A549 treated with Mapracorat at 1 μM for 4 hours (cell line): ENCODE results near the gene ZYG11A. TPM values are rescaled to one million over a fixed set of nuclear protein-coding genes. Genes with fewer than 3 reads are reported as not detected.

Experiments
- total RNA-seq: library from RNA; stranded (reverse); fragments of 200-300 nt; extraction: Qiagen RNA extraction; gene quantifications from 5 replicates; pipeline ENCODE4 v1.2.3, GENCODE V29; 2022

The ZYG11A gene
- total RNA-seq: 2.4 to 2.9 TPM (median 2.7 TPM) in 5 replicates

GRCh38 chr1:52842643-52843310, at the start of gene ZYG11A:
ZYG11A (plus strand) TSS chr1:52842760; CDS start chr1:52842884, 124 bp downstream.

DNA sequence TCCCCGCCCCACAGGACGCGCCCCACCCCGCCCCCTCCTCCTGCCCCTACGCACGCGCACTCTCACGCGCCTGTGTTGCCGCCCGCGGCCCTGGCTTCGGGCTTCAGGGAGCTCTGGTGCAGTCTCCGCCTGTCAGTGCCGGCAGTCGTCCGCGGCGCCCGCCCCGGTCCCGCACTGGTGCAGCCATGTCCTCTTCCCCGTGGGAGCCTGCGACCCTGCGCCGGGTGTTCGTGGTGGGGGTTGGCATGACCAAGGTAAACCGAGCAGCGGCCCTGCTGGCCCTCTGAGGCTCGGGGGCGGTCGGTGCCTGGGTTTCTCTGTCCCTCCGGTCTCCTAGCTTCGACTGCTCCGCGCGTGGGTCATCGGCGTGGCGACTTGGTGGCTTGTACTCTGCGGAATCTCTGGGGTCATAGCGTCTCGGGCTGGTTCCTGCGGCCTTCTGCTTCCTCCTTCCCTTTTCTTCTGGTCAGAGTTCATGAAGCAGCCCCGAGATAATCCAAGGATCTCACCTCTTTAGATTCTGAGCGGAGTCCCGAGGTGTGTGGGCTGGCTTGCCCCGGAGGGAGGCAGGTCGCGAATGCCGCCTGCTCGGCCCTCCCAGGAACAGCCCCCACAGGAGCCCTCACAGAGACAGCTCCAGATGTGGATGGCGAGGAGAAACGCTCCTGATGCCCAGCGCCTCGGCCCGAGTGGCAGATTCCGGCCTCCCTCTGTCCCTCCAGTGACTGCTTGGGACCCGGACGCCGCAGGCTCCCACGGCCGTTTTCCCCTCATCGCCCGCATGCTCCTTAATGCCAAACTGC, 84.9 kb downstream of the ZYG11A start, which contains the start of gene SCP2:
TSS of gene SCP2 (plus strand) at position 65 of the 803 bp plus-strand sequence. CDS start at position 186, 121 bp downstream.

Other genes with a start within 250 kb of the ZYG11A start
- not detected in 5 replicates for gene GPX7, start 240.4 kb upstream of the ZYG11A start, total RNA-seq
- 0.25 to 0.53 TPM (median 0.39 TPM) in 5 replicates for gene SHISAL2A, start 209.6 kb upstream of the ZYG11A start, total RNA-seq
- gene COA7, start 144.4 kb upstream of the ZYG11A start, total RNA-seq: 19.8 to 25.9 TPM (median 22.3 TPM) in 5 replicates
- gene ZYG11B, start 116.3 kb upstream of the ZYG11A start, total RNA-seq: 3.9 to 5.7 TPM (median 5.5 TPM) in 5 replicates
- gene ECHDC2, start 79.0 kb downstream of the ZYG11A start, total RNA-seq: 9.6 to 12.5 TPM (median 10.4 TPM) in 5 replicates
- 48.4 to 65.7 TPM (median 50.0 TPM) in 5 replicates for gene SCP2, start 84.5 kb downstream of the ZYG11A start, total RNA-seq
- gene PODN, start 219.5 kb downstream of the ZYG11A start, total RNA-seq: not detected in 5 replicates